Subcutaneous abdominal adipose tissue (tissue), 5 donors: ENCODE data around the gene DYSF.
"Not testable (repeated sequence)": the region's sequence is repeated elsewhere in the genome, so short reads cannot be mapped to it uniquely, and the experiment has no call there.

ENCODE experiments used
- H3K27ac ChIP-seq: one replicate; pipeline ENCODE4 v1.7.0; 2013; ENCODE audit warnings: low read depth, mild to moderate bottlenecking, inconsistent platforms, low read length, moderate library complexity
- H3K27me3 ChIP-seq, 5 donors: one replicate each; pipeline ENCODE4 v1.7.0; 2013; ENCODE audit warnings: low read length in 5 of 5, inconsistent platforms in 1 of 5; ENCODE audit not compliant: control insufficient read depth in 5 of 5, insufficient read depth in 4 of 5
- H3K36me3 ChIP-seq, 5 donors: one replicate each; pipeline ENCODE4 v1.7.0; 2013; ENCODE audit warnings: low read length in 5 of 5; ENCODE audit not compliant: control insufficient read depth in 5 of 5, insufficient read depth in 5 of 5
- H3K4me1 ChIP-seq, 5 donors: one replicate each; pipeline ENCODE4 v1.7.0; 2013; ENCODE audit warnings: low read length in 5 of 5, mild to moderate bottlenecking in 3 of 5, moderate library complexity in 1 of 5; ENCODE audit not compliant: control insufficient read depth in 5 of 5, insufficient read depth in 5 of 5
- H3K4me3 ChIP-seq, 5 donors: one replicate each; pipeline ENCODE4 v1.7.0; 2013; ENCODE audit warnings: low read length in 5 of 5, low read depth in 1 of 5
- H3K9ac ChIP-seq, 5 donors: one replicate each; pipeline ENCODE4 v1.7.0; 2013; ENCODE audit warnings: low read length in 5 of 5, mild to moderate bottlenecking in 4 of 5, moderate library complexity in 3 of 5
- H3K9me3 ChIP-seq, 5 donors: one replicate each; pipeline ENCODE4 v1.7.0; 2013; ENCODE audit warnings: low read length in 5 of 5; ENCODE audit not compliant: control insufficient read depth in 5 of 5
- donor health status: healthy.
- donor health status: healthy.
- donor health status: healthy.
- donor health status: healthy.
- donor health status: healthy.

DYSF gene

DNA sequence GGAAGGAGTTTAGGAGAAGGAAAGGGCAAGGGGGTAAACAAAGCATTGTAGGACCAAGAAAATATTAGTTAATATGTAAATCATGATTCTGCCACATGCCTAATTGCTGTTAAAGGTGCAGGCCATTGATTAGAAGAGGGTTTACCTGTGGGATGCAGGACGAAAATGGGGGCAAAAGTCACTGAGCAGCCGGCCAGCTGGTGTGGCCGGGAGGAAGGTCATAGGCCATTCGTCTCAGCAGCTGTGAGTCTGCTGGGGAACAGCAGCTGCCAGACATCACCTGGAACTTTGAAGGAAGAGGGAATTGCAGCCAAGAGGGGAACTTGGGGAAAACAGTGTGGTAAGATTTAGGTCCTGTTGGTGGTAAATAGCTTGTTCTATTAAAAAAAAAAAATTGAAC, 184.4 kb downstream of the DYSF start:
- H3K4me1 ChIP-seq = peaks cover 0 to 7% (median 4%) of the 10 kb centered on the region in 5 donors
- no peak overlapping the region for H3K27ac ChIP-seq
- H3K9me3 ChIP-seq = no peaks in the 10 kb centered on the region
- H3K4me3 ChIP-seq = no peak overlapping the region
- H3K36me3 ChIP-seq = peaks cover 0 to 2% (median 0%) of the 10 kb centered on the region in 5 donors
- no peaks in the 10 kb centered on the region for H3K27me3 ChIP-seq
- peak overlapping the region in 1 of 5 donors; percentile 11 for H3K9ac ChIP-seq

DNA sequence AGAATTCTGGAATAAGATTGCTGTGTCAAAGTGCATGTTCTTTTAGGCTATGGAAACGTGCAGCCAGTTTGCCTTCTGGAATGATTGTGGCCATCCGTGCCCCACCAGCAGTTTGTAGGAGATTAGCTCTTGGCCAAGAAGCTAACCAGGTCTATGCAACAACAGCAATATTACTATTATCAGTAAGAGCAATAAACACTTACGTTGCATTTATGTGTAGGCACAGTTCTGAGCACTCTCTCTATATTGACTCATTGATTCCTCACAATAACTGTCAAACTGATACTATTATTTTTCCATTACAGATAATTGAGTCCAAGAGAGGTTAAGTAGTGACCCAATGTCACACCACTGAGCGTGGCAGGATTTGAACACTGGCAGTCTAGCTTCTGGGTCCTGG, 186.4 kb downstream of the DYSF start:
- H3K36me3 ChIP-seq = peaks cover 0 to 5% (median 2%) of the 10 kb centered on the region in 5 donors
- H3K27ac ChIP-seq = no peak overlapping the region
- H3K4me3 ChIP-seq = no peak overlapping the region
- no peak overlapping the region for H3K9ac ChIP-seq
- no peaks in the 10 kb centered on the region for H3K27me3 ChIP-seq
- no peaks in the 10 kb centered on the region for H3K9me3 ChIP-seq
- peaks cover 0 to 7% (median 3%) of the 10 kb centered on the region in 5 donors for H3K4me1 ChIP-seq

DNA sequence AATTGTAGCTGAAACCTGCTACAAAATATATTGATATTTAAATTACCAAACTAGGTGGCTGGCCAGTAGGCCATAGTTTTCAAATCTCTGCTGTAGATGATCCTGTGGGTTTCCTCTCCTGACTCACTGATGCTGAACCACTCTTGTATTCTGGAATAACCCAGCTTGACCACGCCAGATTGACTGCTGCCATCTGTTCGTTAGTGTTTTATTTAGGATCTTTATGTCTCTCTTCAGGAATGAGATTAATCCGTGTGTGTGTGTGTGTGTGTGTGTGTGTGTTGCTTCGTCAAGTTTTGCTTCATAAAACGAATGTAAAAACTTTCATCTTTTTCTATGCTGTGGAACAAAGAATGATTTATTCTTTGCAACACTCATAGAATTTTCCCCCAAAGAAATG, 187.1 kb downstream of the DYSF start:
- Histone ChIP-seq H3K4me1 (peaks cover 0 to 7% (median 0%) of the 10 kb centered on the region in 5 donors), H3K27ac (no peak overlapping the region), H3K9ac (no peak overlapping the region)

DNA sequence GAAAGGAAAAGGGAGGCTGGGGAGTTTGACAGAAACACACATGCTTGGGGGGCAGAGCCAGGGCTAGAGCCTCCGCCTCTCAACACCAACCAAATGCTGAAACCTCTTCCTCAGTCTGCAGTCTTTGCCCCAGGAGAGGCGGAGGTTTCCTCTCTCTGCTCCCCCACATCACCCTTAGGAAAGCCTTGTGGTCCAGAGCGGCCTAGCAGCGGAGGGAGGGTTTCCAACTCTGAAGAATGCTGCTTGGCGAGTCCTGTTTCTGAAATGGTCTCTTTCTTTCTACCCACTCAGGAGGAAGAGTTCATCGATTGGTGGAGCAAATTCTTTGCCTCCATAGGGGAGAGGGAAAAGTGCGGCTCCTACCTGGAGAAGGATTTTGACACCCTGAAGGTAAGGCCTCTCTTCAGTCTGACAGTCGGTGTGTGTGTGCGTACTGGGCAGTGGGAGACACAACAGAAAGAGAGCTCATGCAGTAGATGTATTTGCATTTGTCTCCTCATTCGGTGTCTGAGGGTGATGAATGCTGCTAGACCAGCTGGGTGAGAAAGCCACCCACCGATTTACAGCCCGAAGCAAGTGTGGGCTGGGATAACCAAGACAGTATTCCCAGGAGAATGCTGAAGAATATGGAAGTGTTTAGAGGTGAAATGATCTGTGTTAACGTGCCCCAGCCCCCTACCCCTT, 190.5 kb downstream of the DYSF start:
- Histone ChIP-seq H3K27ac (no peak overlapping the region), H3K4me3 (no peak overlapping the region), H3K9me3 (peaks cover 0 to 5% (median 0%) of the 10 kb centered on the region in 5 donors), H3K9ac (no peak overlapping the region), H3K36me3 (peaks cover 0 to 7% (median 2%) of the 10 kb centered on the region in 5 donors), H3K4me1 (peaks cover 0 to 8% (median 5%) of the 10 kb centered on the region in 5 donors), H3K27me3 (no peaks in the 10 kb centered on the region)

More for the DNA sequence above, 187.1 kb downstream of the DYSF start:
- no peaks in the 10 kb centered on the region for H3K27me3 ChIP-seq
- H3K9me3 ChIP-seq = no peaks in the 10 kb centered on the region
- H3K4me3 ChIP-seq = no peak overlapping the region
- H3K36me3 ChIP-seq = peaks cover 0 to 7% (median 2%) of the 10 kb centered on the region in 5 donors

DNA sequence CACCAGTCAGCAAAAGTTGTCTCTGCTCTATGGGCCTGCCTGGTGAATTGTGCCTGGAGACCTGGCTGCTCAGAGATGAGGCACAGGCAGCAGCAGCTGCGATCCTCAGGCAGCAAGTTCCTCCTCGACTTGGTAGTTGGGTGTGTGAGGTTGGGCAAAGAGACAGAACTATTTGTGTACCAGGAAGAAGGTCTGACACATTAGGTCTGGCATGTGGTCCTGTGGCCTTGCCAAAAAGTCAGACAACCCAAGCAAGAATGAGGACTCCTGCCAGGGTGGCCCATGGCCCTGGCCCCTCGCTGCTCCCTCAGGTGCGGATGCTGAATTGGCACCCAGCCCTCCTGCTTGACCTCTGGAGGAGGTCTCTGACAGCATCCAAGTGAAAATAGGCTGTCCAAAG, 192.7 kb downstream of the DYSF start:
- no peak overlapping the region for H3K27ac ChIP-seq

DNA sequence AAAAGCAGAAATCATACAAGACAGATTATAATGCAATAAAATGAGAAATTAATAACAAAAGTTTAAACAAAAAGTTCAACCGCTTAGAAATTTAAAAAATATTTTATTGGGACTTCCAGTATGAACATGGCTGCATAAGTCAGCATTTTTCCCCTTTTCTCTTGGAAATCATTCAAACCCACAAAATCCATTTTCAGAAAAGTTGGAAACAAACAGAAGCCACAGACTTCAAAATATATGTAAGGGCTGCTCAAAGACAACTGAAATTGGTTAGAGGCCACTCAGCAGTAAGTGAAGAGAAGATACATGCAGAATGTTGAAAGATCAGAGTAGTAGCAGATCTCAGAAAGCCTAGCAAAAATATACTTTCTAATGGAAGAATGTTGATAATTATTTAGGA, 194.0 kb downstream of the DYSF start:
- no peak overlapping the region for H3K4me3 ChIP-seq
- no peaks in the 10 kb centered on the region for H3K27me3 ChIP-seq
- H3K27ac ChIP-seq = no peak overlapping the region
- H3K4me1 ChIP-seq = peaks cover 0 to 8% (median 5%) of the 10 kb centered on the region in 5 donors
- H3K9ac ChIP-seq = no peak overlapping the region
- H3K9me3 ChIP-seq = peaks cover 0 to 5% (median 0%) of the 10 kb centered on the region in 5 donors
- peaks cover 0 to 7% (median 2%) of the 10 kb centered on the region in 5 donors for H3K36me3 ChIP-seq

More for the DNA sequence above, 192.7 kb downstream of the DYSF start:
- Histone ChIP-seq H3K36me3 (peaks cover 0 to 7% (median 2%) of the 10 kb centered on the region in 5 donors), H3K27me3 (no peaks in the 10 kb centered on the region), H3K9ac (no peak overlapping the region), H3K4me1 (peaks cover 0 to 8% (median 5%) of the 10 kb centered on the region in 5 donors), H3K9me3 (peaks cover 0 to 5% (median 0%) of the 10 kb centered on the region in 5 donors), H3K4me3 (no peak overlapping the region)

DNA sequence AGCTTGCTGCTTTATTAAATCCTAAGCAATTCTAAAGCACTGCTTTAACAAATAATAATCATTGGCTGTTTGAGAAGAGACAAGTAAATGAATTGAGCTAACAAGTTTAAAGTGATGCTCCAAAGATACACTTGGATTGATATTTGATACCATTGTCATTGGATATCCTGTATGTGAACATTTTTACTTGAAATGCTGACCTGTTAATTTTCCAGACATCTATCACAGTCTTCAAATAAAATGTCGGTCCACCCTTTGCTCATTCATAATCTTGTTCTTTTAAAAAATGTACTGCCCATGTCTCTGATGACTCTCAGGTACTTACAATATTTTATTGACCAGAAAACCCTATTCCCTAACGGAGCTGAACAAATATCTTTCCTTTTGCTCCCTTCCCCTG, 202.1 kb downstream of the DYSF start:
- Histone ChIP-seq H3K36me3 (peaks cover 0 to 14% (median 5%) of the 10 kb centered on the region in 5 donors), H3K9ac (no peak overlapping the region), H3K4me3 (no peak overlapping the region), H3K4me1 (no peaks in the 10 kb centered on the region), H3K27ac (no peak overlapping the region), H3K27me3 (no peaks in the 10 kb centered on the region), H3K9me3 (peaks cover 0 to 24% (median 12%) of the 10 kb centered on the region in 5 donors)

DNA sequence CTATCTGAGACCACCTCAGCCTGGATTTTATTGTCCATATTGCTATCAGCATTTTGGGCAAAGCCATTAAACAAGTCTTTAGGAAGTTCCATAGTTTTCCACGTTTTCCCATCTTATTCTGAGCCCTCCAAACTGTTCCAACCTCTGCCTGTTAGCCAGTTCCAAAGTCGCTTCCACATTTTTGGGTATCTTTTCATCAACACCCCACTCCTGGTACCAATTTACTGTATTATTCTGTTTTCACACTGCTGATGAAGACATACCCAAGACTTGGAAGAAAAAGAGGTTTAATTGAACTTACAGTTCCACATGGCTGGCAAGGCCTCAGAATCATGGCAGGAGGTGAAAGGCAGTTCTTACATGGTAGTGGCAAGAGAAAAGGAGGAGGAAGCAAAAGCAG, 204.9 kb downstream of the DYSF start:
- H3K4me3 ChIP-seq, H3K27me3 ChIP-seq, H3K27ac ChIP-seq, H3K9ac ChIP-seq, H3K4me1 ChIP-seq: not testable (repeated sequence)
- peaks cover 0 to 22% (median 5%) of the 10 kb centered on the region in 5 donors for H3K36me3 ChIP-seq
- peaks cover 0 to 24% (median 12%) of the 10 kb centered on the region in 5 donors for H3K9me3 ChIP-seq

DNA sequence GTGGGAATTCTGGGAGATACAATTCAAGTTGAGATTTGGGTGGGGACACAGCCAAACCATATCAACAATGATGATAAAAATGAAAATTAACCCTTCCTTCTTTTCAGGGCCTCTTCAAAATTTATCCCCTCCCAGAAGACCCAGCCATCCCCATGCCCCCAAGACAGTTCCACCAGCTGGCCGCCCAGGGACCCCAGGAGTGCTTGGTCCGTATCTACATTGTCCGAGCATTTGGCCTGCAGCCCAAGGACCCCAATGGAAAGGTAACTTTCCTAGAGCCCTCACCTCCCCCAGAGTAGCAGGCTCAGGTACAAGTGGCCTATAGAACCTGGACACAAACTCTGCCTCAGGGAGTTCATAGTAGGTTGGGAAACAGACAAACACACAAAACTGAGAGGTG, 205.4 kb downstream of the DYSF start:
- Histone ChIP-seq H3K9ac (no peak overlapping the region), H3K4me3 (no peak overlapping the region), H3K36me3 (peaks cover 0 to 22% (median 5%) of the 10 kb centered on the region in 5 donors), H3K9me3 (peaks cover 0 to 24% (median 12%) of the 10 kb centered on the region in 5 donors), H3K4me1 (no peaks in the 10 kb centered on the region), H3K27me3 (no peaks in the 10 kb centered on the region), H3K27ac (no peak overlapping the region)

DNA sequence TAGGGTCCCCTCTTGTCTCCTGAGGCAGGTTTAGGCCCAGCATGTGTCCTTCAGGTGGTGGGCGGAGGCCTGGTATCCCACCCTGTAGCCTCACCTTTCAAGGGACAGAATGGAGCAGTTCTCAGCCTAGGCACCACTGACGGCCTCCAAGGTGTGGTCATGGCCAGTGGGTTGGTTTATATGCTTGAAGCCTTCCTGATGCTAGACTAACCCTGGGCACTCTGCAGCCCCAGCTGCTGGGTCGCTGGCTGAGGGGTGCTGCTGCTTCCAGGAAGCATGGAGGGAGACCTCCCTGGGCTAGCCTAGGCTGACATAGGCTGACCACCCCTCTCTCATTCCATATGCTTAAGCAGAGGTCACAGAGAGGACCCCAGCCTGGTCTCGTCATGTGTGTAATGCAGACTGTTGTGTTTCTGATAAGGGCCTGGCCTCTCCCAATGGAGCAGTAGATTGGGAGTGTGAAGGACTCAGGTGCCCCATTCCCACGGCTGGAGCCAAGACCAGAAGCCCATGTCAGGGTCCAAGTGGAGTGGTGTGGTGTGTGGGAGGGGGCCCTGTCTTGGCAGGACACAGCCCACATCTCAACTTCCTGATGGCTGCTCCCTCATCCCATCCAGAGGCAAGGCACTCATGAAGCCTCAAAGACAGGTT, 206.6 kb downstream of the DYSF start:
- H3K36me3 ChIP-seq = peaks cover 0 to 32% (median 18%) of the 10 kb centered on the region in 5 donors
- H3K4me3 ChIP-seq = no peak overlapping the region
- no peak overlapping the region for H3K27ac ChIP-seq
- H3K4me1 ChIP-seq = no peaks in the 10 kb centered on the region
- peaks cover 0 to 24% (median 12%) of the 10 kb centered on the region in 5 donors for H3K9me3 ChIP-seq
- H3K9ac ChIP-seq = no peak overlapping the region
- H3K27me3 ChIP-seq = no peaks in the 10 kb centered on the region
